Vagina (tissue), 2 donors: ENCODE results near the gene SUPT3H.

Experiments used
- POLR2A ChIP-seq, 2 donors: fragments of 450-650 bp; IDR thresholded peaks; one replicate each; pipeline ENCODE4 v1.6.1; 2017; ENCODE audit warnings: antibody characterized with exemption in 2 of 2, mild to moderate bottlenecking in 2 of 2, moderate library complexity in 2 of 2
- POLR2AphosphoS5 ChIP-seq, 2 donors: sonication (generic); formaldehyde crosslinking; IDR thresholded peaks; one replicate each; pipeline ENCODE4 v1.9.0; 2017; ENCODE audit warnings: antibody characterized with exemption in 2 of 2, mild to moderate bottlenecking in 2 of 2, low read depth in 1 of 2; ENCODE audit not compliant: insufficient read depth in 1 of 2
- TF ChIP-seq, protein P1 (sequence below), 3 experiments: fragments of 450-650 bp in 2 of 3; fragments of 200-600 bp in 1 of 3; sonication (generic) in 1 of 3; IDR thresholded peaks; one replicate each; pipeline ENCODE4 v1.5.1; 2017 to 2019; ENCODE audit warnings: antibody characterized with exemption in 3 of 3, mild to moderate bottlenecking in 2 of 3, moderate library complexity in 2 of 3

DNA sequence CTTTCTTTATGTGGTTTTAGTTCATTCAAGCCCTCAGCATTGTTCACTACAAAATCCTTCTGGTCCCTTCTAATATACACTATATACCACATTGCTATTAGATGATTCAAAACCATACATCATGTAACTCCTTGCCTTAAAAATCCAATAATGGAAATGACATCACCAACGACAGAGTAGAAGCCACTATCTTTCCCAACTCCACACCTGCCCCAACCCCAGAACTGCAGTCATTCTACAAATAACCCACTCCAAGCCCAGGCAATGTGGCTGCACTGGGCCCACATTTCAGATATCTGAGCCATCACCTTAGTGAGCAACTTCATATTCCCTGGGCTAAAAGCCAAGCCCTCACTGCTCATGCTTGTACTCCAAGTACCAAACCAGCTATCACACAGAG lies 72.2 kb downstream of the SUPT3H start:
- TF ChIP-seq POLR2A (IDR thresholded peaks at IDR 0.05): no peak
- TF ChIP-seq, protein P1, sequence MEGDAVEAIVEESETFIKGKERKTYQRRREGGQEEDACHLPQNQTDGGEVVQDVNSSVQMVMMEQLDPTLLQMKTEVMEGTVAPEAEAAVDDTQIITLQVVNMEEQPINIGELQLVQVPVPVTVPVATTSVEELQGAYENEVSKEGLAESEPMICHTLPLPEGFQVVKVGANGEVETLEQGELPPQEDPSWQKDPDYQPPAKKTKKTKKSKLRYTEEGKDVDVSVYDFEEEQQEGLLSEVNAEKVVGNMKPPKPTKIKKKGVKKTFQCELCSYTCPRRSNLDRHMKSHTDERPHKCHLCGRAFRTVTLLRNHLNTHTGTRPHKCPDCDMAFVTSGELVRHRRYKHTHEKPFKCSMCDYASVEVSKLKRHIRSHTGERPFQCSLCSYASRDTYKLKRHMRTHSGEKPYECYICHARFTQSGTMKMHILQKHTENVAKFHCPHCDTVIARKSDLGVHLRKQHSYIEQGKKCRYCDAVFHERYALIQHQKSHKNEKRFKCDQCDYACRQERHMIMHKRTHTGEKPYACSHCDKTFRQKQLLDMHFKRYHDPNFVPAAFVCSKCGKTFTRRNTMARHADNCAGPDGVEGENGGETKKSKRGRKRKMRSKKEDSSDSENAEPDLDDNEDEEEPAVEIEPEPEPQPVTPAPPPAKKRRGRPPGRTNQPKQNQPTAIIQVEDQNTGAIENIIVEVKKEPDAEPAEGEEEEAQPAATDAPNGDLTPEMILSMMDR (IDR thresholded peaks at IDR 0.05): no peak
- TF ChIP-seq POLR2AphosphoS5 (IDR thresholded peaks at IDR 0.05; ENCODE audit: insufficient read depth in 1 of 2, low read depth in 1 of 2): no peak
